WTC11 (cell line): ENCODE measurements around the gene ZNHIT2. TPM values are rescaled to one million over a fixed set of nuclear protein-coding genes. Genes with fewer than 3 reads are reported as not detected.

Experiments
- ATAC-seq: fragments of 200-7000 bp; cut with Tn5 transposase; 2 replicates; pipeline ENCODE4 v1.10.0; 2021; ENCODE audit warnings: mild to moderate bottlenecking, moderate library complexity
- CTCF ChIA-PET: fragments of 300-600 bp; sonication (Branson Sonifier 250); formaldehyde crosslinking; loops from one replicate; lab custom pipeline; 2021; ENCODE audit warnings: antibody characterized with exemption; lab: Charles Lee
- POLR2A ChIA-PET: fragments of 350-600 bp; sonication (Branson Sonifier 250); formaldehyde crosslinking; loops from one replicate; lab custom pipeline; 2021; ENCODE audit warnings: antibody characterized with exemption; lab: Charles Lee
- DNase-seq: peaks from one replicate; pipeline ENCODE4 v3.0.0; 2021; ENCODE audit warnings: low spot score
- H3K27ac Mint-ChIP-seq: 2 replicates; pipeline ENCODE4 v1.8.0; 2021; ENCODE audit warnings: mixed read lengths
- H3K27me3 Mint-ChIP-seq: 2 replicates; pipeline ENCODE4 v1.8.0; 2021; ENCODE audit warnings: low read depth, mild to moderate bottlenecking, moderate library complexity, mixed read lengths
- H3K36me3 Mint-ChIP-seq: 2 replicates; pipeline ENCODE4 v1.8.0; 2021; ENCODE audit warnings: mixed read lengths
- H3K4me1 Mint-ChIP-seq: 2 replicates; pipeline ENCODE4 v1.8.0; 2022; ENCODE audit warnings: mixed read lengths
- H3K4me3 Mint-ChIP-seq: 2 replicates; pipeline ENCODE4 v1.8.0; 2021; ENCODE audit warnings: mild to moderate bottlenecking, moderate library complexity, mixed read lengths
- H3K9me3 Mint-ChIP-seq: 2 replicates; pipeline ENCODE4 v1.8.0; 2021; ENCODE audit warnings: mixed read lengths
- AFF4 ChIP-seq: sonication (generic); formaldehyde crosslinking; IDR thresholded peaks from 2 replicates; pipeline ENCODE4 v1.8.1; 2023; ENCODE audit warnings: mild to moderate bottlenecking, missing genetic modification reagents, borderline replicate concordance
- CREM ChIP-seq: sonication (generic); formaldehyde crosslinking; IDR thresholded peaks from 2 replicates; pipeline ENCODE4 v1.8.1; 2022; ENCODE audit warnings: mild to moderate bottlenecking, missing genetic modification reagents, moderate library complexity
- ELF4 ChIP-seq: sonication (generic); formaldehyde crosslinking; IDR thresholded peaks from 2 replicates; pipeline ENCODE4 v1.8.1; 2022; ENCODE audit warnings: low read depth, mild to moderate bottlenecking, moderate library complexity, missing genetic modification reagents
- FOXJ3 ChIP-seq: sonication (generic); formaldehyde crosslinking; IDR thresholded peaks from 2 replicates; pipeline ENCODE4 v1.9.0; 2021; ENCODE audit warnings: missing genetic modification reagents, mild to moderate bottlenecking, borderline replicate concordance
- GRHL2 ChIP-seq: fragments of 250-450 bp; sonication (Bioruptor Pico); IDR thresholded peaks from 2 replicates; pipeline ENCODE4 v1.8.0; 2022; ENCODE audit warnings: mild to moderate bottlenecking, moderate library complexity; ENCODE audit not compliant: insufficient replicate concordance, severe bottlenecking
- KAT7 ChIP-seq: sonication (generic); formaldehyde crosslinking; IDR thresholded peaks from 2 replicates; pipeline ENCODE4 v1.8.1; 2023; ENCODE audit warnings: missing genetic modification reagents, mild to moderate bottlenecking, borderline replicate concordance
- MLX ChIP-seq: sonication (generic); formaldehyde crosslinking; IDR thresholded peaks from 2 replicates; pipeline ENCODE4 v1.8.1; 2023; ENCODE audit warnings: mild to moderate bottlenecking, missing genetic modification reagents, moderate library complexity
- MXD4 ChIP-seq: fragments of 250-450 bp; sonication (Bioruptor Pico); IDR thresholded peaks from 2 replicates; pipeline ENCODE4 v1.8.0; 2021; ENCODE audit warnings: mild to moderate bottlenecking, moderate library complexity, borderline replicate concordance
- PREB ChIP-seq: sonication (generic); formaldehyde crosslinking; IDR thresholded peaks from 2 replicates; pipeline ENCODE4 v1.8.1; 2022; ENCODE audit warnings: mild to moderate bottlenecking, missing genetic modification reagents, moderate library complexity, borderline replicate concordance
- SP1 ChIP-seq: sonication (generic); formaldehyde crosslinking; conservative IDR thresholded peaks from 2 replicates; pipeline ENCODE4 v1.8.1; 2022; ENCODE audit warnings: missing genetic modification reagents
- TEAD4 ChIP-seq: sonication (generic); formaldehyde crosslinking; IDR thresholded peaks from 2 replicates; pipeline ENCODE4 v1.8.0; 2022; ENCODE audit warnings: mild to moderate bottlenecking, missing genetic modification reagents
- USF1 ChIP-seq: sonication (generic); formaldehyde crosslinking; IDR thresholded peaks from 2 replicates; pipeline ENCODE4 v1.8.0; 2022; ENCODE audit warnings: mild to moderate bottlenecking, missing genetic modification reagents
- ZNF121 ChIP-seq: sonication (generic); formaldehyde crosslinking; IDR thresholded peaks from 2 replicates; pipeline ENCODE4 v1.8.0; 2023; ENCODE audit warnings: missing genetic modification reagents
- ZNF512 ChIP-seq: sonication (generic); formaldehyde crosslinking; IDR thresholded peaks from 2 replicates; pipeline ENCODE4 v1.8.1; 2022; ENCODE audit warnings: missing genetic modification reagents, borderline replicate concordance
- total RNA-seq: library from RNA; stranded (reverse); gene quantifications from 3 replicates; pipeline ENCODE4 v1.2.3, GENCODE V29; 2021
- TF ChIP-seq, protein P1 (sequence below): sonication (generic); formaldehyde crosslinking; IDR thresholded peaks from 2 replicates; pipeline ENCODE4 v1.8.1; 2023; ENCODE audit warnings: mild to moderate bottlenecking, missing genetic modification reagents
- TF ChIP-seq, protein P2 (sequence below): sonication (generic); formaldehyde crosslinking; IDR thresholded peaks from 2 replicates; pipeline ENCODE4 v1.8.0; 2022; ENCODE audit warnings: mild to moderate bottlenecking, missing genetic modification reagents
- TF ChIP-seq, protein P3 (sequence below): fragments of 250-450 bp; sonication (Bioruptor Pico); IDR thresholded peaks from 2 replicates; pipeline ENCODE4 v1.9.0; 2021; ENCODE audit warnings: moderate library complexity, mild to moderate bottlenecking, inconsistent platforms, borderline replicate concordance

The ZNHIT2 gene
- total RNA-seq, 1 experiment from 2014 or later = 16.7 TPM

DNA sequence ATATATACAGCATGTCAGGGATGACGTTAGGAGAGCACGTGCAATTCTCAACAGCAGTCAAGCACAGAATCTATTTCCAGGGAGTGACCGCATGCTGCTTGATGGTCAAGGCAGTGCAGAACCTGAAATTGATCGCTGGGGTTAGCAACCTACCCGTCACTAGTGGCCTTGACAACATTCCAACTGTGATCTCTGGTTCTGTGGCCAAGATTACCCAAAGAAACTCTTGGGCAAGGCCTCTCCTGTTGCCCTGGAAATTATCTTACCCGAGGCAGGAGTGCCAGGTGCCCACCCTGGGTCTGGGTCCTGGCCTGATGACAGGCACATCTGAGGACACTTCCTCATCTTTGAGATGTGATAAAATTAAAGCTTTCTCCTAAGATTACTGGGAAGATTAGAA is 3.7 kb downstream of the ZNHIT2 start:
- H3K36me3 Mint-ChIP-seq = peaks cover 7% of the 10 kb centered on the region
- TF ChIP-seq SP1 (CRISPR knock-in tag) (no peak), ZNF512 (CRISPR knock-in tag) (no peak), ELF4 (CRISPR knock-in tag) (no peak), GRHL2 (CRISPR knock-in tag) (no peak)
- TF ChIP-seq, protein P1, sequence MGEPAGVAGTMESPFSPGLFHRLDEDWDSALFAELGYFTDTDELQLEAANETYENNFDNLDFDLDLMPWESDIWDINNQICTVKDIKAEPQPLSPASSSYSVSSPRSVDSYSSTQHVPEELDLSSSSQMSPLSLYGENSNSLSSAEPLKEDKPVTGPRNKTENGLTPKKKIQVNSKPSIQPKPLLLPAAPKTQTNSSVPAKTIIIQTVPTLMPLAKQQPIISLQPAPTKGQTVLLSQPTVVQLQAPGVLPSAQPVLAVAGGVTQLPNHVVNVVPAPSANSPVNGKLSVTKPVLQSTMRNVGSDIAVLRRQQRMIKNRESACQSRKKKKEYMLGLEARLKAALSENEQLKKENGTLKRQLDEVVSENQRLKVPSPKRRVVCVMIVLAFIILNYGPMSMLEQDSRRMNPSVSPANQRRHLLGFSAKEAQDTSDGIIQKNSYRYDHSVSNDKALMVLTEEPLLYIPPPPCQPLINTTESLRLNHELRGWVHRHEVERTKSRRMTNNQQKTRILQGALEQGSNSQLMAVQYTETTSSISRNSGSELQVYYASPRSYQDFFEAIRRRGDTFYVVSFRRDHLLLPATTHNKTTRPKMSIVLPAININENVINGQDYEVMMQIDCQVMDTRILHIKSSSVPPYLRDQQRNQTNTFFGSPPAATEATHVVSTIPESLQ (CRISPR knock-in tag) = no peak
- TF ChIP-seq, protein P2, sequence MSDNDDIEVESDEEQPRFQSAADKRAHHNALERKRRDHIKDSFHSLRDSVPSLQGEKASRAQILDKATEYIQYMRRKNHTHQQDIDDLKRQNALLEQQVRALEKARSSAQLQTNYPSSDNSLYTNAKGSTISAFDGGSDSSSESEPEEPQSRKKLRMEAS (CRISPR knock-in tag) = no peak
- H3K27me3 Mint-ChIP-seq = no peaks in the 10 kb centered on the region
- ATAC-seq = no peak
- no peak for DNase-seq
- ChIA-PET POLR2A (no interaction called here), CTCF (interaction anchor here (1.3 to 4.8 kb wide), 9 partner anchors 7 to 310 kb away, joined by 3 to 56 read pairs (median 11); partner anchors contain the start of genes ARL2, CAPN1, FAU and MRPL49)
- H3K27ac Mint-ChIP-seq = peak overlapping the region; percentile 52
- H3K4me3 Mint-ChIP-seq = peak overlapping the region; percentile 91
- H3K9me3 Mint-ChIP-seq = no peaks in the 10 kb centered on the region
- peaks cover 20% of the 10 kb centered on the region for H3K4me1 Mint-ChIP-seq

DNA sequence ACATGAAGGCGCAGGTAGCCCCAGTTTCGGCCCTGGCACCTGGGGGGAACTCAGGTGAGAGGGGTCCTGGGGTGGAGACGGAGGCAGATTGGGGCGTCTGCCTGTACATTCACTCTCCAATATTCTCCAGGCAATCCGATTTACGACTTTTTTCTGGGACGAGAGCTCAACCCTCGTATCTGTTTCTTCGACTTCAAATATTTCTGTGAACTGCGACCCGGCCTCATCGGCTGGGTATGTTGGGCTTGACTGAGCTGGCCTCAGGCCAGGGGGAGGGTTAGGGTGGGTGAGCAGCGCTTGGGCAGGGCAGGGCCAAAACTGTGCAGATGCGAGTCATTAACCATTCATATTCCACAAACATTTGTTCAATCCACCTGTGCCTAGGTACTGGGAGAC is 4.1 kb downstream of the ZNHIT2 start:
- DNase-seq (no peak), ATAC-seq (no peak)
- POLR2A ChIA-PET = interaction anchor here (0.6 to 2.2 kb wide), 5 partner anchors 9 to 1719 kb away, joined by 3 to 19 read pairs (median 9); partner anchors contain the start of genes CAPN1, FAU, MRPL49 and VPS51
- Mint-ChIP-seq H3K9me3 (no peaks in the 10 kb centered on the region), H3K27ac (peak overlapping the region; percentile 52), H3K27me3 (no peaks in the 10 kb centered on the region), H3K4me3 (peak overlapping the region; percentile 91), H3K4me1 (peaks cover 20% of the 10 kb centered on the region), H3K36me3 (peaks cover 3% of the 10 kb centered on the region)
- CTCF ChIA-PET = interaction anchor here (0.8 to 4.8 kb wide), 14 partner anchors 7 to 309 kb away, joined by 3 to 104 read pairs (median 9); partner anchors contain the start of genes ARL2, CAPN1, FAU and MRPL49
- TF ChIP-seq, protein P3, sequence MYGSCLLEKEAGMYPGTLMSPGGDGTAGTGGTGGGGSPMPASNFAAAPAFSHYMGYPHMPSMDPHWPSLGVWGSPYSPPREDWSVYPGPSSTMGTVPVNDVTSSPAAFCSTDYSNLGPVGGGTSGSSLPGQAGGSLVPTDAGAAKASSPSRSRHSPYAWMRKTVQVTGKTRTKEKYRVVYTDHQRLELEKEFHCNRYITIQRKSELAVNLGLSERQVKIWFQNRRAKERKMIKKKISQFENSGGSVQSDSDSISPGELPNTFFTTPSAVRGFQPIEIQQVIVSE (CRISPR knock-in tag) = no peak
- TF ChIP-seq PREB (CRISPR knock-in tag) (no peak), KAT7 (CRISPR knock-in tag) (no peak), MXD4 (CRISPR knock-in tag) (no peak), USF1 (CRISPR knock-in tag) (no peak), MLX (CRISPR knock-in tag) (no peak), AFF4 (CRISPR knock-in tag) (no peak), SP1 (CRISPR knock-in tag) (no peak), ZNF121 (CRISPR knock-in tag) (no peak), CREM (CRISPR knock-in tag) (no peak), FOXJ3 (CRISPR knock-in tag) (no peak), TEAD4 (CRISPR knock-in tag) (no peak)
